Heart left ventricle (tissue), 13 donors: ENCODE measurements around the gene ARHGAP10.

Experiments
- POLR2A ChIP-seq, 2 donors: fragments of 450-650 bp; IDR thresholded peaks; one replicate each; pipeline ENCODE4 v1.6.1; 2017; ENCODE audit warnings: antibody characterized with exemption in 2 of 2, mild to moderate bottlenecking in 2 of 2, moderate library complexity in 2 of 2
- TF ChIP-seq, protein P1 (sequence below), 12 donors: fragments of 200-600 bp; sonication (generic) in 4 of 12; IDR thresholded peaks; one replicate each; pipeline versions ENCODE4 v1.5.0 to v1.8.0; 2018 to 2022; ENCODE audit warnings: antibody characterized with exemption in 12 of 12, mild to moderate bottlenecking in 5 of 12
- donor health status: ischemic (EF 13 %, LVEDD 7.1; RV severe dilation, severe dysfunction).
- donor health status: DM: no; HTN: yes; CAD: no.
- donor health status: DM: no; HTN: no; CAD: no.
- donor health status: ischemic (EF 25% LVEDD 6.9; RV normal size, moderate dysfunction).
- donor health status: ischemic (EF 25% LVEDD 5.7; RV mildly dilated, moderate dysfunction).
- donor health status: ischemic (EF 35%, LVEDD 5.7; RV mildly dilated, moderate dysfunction).
- donor health status: nonischemic (EF 11% LVEDD 7.7; RV severe dilation, severe dysfunction).
- donor health status: DM: yes; HTN: yes; CAD: no.
- donor health status: PGD.
- donor health status: ischemic (EF 29% LVEDD 5.4; RV normal size, mild dysfunction).
- donor health status: nonischemic (EF 23%, LVEDD 6.1; RV moderate dilation, normal function).

DNA sequence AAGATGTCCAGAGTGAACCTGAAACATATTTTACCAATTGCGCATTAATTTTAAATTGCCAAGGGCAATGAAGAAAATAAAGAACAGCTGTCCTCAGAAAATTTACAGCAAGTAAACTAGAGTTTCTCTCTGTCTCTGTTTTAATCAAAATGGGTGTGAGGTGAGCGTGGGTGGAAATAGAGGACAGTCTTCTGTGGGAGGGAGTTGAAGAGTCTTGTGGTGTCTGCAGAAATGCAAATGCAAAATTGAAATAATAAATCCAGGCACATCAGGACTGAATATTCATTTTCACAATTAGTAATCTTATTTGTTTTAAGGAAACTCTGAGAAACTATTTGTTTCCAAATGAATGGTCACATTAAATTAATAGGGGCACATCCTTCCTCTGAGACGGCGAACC lies 192.0 kb downstream of the ARHGAP10 start:
- TF ChIP-seq, protein P1, sequence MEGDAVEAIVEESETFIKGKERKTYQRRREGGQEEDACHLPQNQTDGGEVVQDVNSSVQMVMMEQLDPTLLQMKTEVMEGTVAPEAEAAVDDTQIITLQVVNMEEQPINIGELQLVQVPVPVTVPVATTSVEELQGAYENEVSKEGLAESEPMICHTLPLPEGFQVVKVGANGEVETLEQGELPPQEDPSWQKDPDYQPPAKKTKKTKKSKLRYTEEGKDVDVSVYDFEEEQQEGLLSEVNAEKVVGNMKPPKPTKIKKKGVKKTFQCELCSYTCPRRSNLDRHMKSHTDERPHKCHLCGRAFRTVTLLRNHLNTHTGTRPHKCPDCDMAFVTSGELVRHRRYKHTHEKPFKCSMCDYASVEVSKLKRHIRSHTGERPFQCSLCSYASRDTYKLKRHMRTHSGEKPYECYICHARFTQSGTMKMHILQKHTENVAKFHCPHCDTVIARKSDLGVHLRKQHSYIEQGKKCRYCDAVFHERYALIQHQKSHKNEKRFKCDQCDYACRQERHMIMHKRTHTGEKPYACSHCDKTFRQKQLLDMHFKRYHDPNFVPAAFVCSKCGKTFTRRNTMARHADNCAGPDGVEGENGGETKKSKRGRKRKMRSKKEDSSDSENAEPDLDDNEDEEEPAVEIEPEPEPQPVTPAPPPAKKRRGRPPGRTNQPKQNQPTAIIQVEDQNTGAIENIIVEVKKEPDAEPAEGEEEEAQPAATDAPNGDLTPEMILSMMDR (IDR thresholded peaks at IDR 0.05) = no peak
- no peak for TF ChIP-seq POLR2A (IDR thresholded peaks at IDR 0.05)
